ENCODE results near the gene POLR2L. TPM values are rescaled to one million over a fixed set of nuclear protein-coding genes. Genes with fewer than 3 reads are reported as not detected.
A peak's percentile ranks its signal among the peaks of the same experiment; 100 is the strongest.

POLR2L gene
- total RNA-seq, 1 experiment from 2014 or later, result 211 TPM

DNA sequence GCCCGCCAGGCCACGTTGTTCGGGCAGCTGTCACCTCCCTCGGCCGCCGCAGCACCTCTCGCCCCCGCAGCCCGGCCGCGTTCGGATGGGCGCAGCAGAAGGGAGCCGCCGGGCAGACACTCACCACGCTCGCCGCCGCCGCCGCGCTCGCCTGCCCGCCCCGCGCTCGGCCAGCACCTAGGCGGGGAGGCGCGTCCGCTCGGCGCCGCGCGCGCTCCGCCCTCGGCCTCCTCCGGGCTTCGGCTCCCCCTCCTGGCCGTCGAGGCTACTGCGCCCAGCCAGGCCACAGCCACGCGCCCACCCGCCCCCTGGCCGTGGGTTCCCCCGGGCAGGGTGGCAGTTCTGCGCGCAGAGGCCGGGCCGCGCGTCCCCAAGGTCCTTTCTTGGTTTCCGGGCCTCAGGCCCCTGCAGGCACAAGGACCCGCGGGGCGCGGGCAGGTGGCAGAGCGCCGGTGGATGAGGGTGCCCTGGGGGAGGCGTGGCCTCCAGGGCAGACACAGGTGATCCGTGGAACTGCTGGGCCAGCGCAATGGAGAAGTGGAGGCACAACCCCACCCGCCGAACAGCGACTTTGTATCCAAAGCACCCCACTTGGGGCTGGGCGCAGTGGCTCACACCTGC, 44.1 kb downstream of the POLR2L start, which contains the start of gene SLC25A22:
Gene SLC25A22 (minus strand): TSS at position 189 of the 621 bp plus-strand sequence. CDS start 3,275 bp downstream, outside the sequence.
- Histone ChIP-seq H3K27me3 (ENCODE audit: insufficient read depth, low read length) (no peaks in the 10 kb centered on the region), H3K9me2 (ENCODE audit: insufficient read depth) (no peaks in the 10 kb centered on the region), H3K79me2 (ENCODE audit: insufficient read depth, low read length) (peaks cover 29% of the 10 kb centered on the region), H3K9me3 (ENCODE audit: control insufficient read depth in 1 of 2, insufficient read depth in 1 of 2, low read depth in 1 of 2, low read length in 2 of 2) (no peaks in the 10 kb centered on the region), H3K9ac (ENCODE audit: low read length) (peak within 1 kb of the TSS; percentile 94), H3K36me3 (ENCODE audit: control insufficient read depth in 1 of 2, insufficient read depth in 2 of 2, low read length in 2 of 2) (peaks cover 0 to 9% of the 10 kb centered on the region in 2 experiments; a peak in 1 of 4 replicates), H3K27ac (ENCODE audit: low read depth, low read length) (peak within 1 kb of the TSS; percentile 91), H3K4me1 (ENCODE audit: control insufficient read depth in 1 of 2, insufficient read depth in 2 of 2, low read length in 2 of 2) (peaks cover 16 to 42% of the 10 kb centered on the region in 2 experiments), H4K20me1 (ENCODE audit: insufficient read depth) (no peaks in the 10 kb centered on the region), H3K4me3 (replicated peaks in 1 of 2; ENCODE audit: low read depth in 1 of 2, low read length in 2 of 2) (peak within 1 kb of the TSS; percentile 86 to 92), H2AFZ (ENCODE audit: low read depth, low read length, poor library complexity, severe bottlenecking) (no peak within 1 kb of the TSS), H3K4me2 (ENCODE audit: low read length) (peak within 1 kb of the TSS; percentile 97)
- POLR2A ChIA-PET, result no interaction called here
- ATAC-seq (peak; percentile 66), DNase-seq (ENCODE audit: low read depth, low spot score) (no peak)
- CTCF ChIA-PET, result no interaction called here
- intact Hi-C loops (cut with micrococcal nuclease), result no loop called here
- no TSS peak for BruUV-seq (replicated peaks)
- TF ChIP-seq, protein P1, sequence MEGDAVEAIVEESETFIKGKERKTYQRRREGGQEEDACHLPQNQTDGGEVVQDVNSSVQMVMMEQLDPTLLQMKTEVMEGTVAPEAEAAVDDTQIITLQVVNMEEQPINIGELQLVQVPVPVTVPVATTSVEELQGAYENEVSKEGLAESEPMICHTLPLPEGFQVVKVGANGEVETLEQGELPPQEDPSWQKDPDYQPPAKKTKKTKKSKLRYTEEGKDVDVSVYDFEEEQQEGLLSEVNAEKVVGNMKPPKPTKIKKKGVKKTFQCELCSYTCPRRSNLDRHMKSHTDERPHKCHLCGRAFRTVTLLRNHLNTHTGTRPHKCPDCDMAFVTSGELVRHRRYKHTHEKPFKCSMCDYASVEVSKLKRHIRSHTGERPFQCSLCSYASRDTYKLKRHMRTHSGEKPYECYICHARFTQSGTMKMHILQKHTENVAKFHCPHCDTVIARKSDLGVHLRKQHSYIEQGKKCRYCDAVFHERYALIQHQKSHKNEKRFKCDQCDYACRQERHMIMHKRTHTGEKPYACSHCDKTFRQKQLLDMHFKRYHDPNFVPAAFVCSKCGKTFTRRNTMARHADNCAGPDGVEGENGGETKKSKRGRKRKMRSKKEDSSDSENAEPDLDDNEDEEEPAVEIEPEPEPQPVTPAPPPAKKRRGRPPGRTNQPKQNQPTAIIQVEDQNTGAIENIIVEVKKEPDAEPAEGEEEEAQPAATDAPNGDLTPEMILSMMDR (IDR thresholded peaks at IDR 0.05 in 2 of 3, conservative IDR thresholded peaks at IDR 0.05 in 1 of 3; ENCODE audit: borderline replicate concordance in 1 of 3, insufficient read depth in 1 of 3, low read depth in 2 of 3, low read length in 2 of 3), result peak in 2 of 3 experiments; percentile 60 to 69; a peak in 4 of 6 replicates
- TF ChIP-seq YY1 (IDR thresholded peaks at IDR 0.05; ENCODE audit: extremely low read depth, insufficient replicate concordance, low read depth, low read length) (peak; percentile 3), POLR2A (IDR thresholded peaks at IDR 0.05; ENCODE audit: borderline replicate concordance, extremely low read depth, insufficient read depth, insufficient read length) (peak; percentile 49), EGR1 (IDR thresholded peaks at IDR 0.05; ENCODE audit: low read depth) (no peak), TCF7L2 (IDR thresholded peaks at IDR 0.05; ENCODE audit: borderline replicate concordance, extremely low read depth, insufficient read depth, insufficient read length) (no peak), SRF (IDR thresholded peaks at IDR 0.05; ENCODE audit: low read depth) (no peak), POLR2AphosphoS5 (IDR thresholded peaks at IDR 0.05; ENCODE audit: low read depth, low read length) (peak; percentile 51), ZNF274 (IDR thresholded peaks at IDR 0.05; ENCODE audit: low read depth, low read length) (no peak), SIN3A (IDR thresholded peaks at IDR 0.05; ENCODE audit: low read depth) (no peak), ZFX (IDR thresholded peaks at IDR 0.05) (peak; percentile 29; the same call in 1 of the 2 replicates), CBX3 (IDR thresholded peaks at IDR 0.05; ENCODE audit: low read depth) (no peak)
- TF ChIP-seq, protein P2, sequence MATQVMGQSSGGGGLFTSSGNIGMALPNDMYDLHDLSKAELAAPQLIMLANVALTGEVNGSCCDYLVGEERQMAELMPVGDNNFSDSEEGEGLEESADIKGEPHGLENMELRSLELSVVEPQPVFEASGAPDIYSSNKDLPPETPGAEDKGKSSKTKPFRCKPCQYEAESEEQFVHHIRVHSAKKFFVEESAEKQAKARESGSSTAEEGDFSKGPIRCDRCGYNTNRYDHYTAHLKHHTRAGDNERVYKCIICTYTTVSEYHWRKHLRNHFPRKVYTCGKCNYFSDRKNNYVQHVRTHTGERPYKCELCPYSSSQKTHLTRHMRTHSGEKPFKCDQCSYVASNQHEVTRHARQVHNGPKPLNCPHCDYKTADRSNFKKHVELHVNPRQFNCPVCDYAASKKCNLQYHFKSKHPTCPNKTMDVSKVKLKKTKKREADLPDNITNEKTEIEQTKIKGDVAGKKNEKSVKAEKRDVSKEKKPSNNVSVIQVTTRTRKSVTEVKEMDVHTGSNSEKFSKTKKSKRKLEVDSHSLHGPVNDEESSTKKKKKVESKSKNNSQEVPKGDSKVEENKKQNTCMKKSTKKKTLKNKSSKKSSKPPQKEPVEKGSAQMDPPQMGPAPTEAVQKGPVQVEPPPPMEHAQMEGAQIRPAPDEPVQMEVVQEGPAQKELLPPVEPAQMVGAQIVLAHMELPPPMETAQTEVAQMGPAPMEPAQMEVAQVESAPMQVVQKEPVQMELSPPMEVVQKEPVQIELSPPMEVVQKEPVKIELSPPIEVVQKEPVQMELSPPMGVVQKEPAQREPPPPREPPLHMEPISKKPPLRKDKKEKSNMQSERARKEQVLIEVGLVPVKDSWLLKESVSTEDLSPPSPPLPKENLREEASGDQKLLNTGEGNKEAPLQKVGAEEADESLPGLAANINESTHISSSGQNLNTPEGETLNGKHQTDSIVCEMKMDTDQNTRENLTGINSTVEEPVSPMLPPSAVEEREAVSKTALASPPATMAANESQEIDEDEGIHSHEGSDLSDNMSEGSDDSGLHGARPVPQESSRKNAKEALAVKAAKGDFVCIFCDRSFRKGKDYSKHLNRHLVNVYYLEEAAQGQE (IDR thresholded peaks at IDR 0.05; ENCODE audit: low read depth), result no peak
- RAD21 ChIA-PET (ENCODE audit: low non-redundant PET in 1 of 2, low total read pairs in 2 of 2, uncharacterized antibody in 2 of 2, unreplicated experiment in 2 of 2), result no interaction called here
